HTR-8/SVneo (cell line): ENCODE results near the gene TRIM7.

Experiments
- DNase-seq: peaks from one replicate; pipeline ENCODE4 v3.0.0; 2011; ENCODE audit warnings: low spot score, mixed read lengths; ENCODE audit not compliant: insufficient read length
- FAIRE-seq: peaks from 2 replicates; lab custom pipeline; 2011; peaks lifted over from hg19 to GRCh38; lab: Jason Lieb, UNC

TRIM7 gene

GRCh38 chr5:181204826-181205760, at the start of gene TRIM7:
Gene TRIM7, minus strand, starts transcription at chr5:181205196. Its CDS starts 86 bp downstream, at chr5:181205110.
- DNase-seq (no peak), FAIRE-seq (no peak)

GRCh38 chr5:181248277-181248676, 43.3 kb upstream of the TRIM7 start:
- FAIRE-seq (no peak), DNase-seq (no peak)

- DNase-seq (peak; percentile 80), FAIRE-seq (no peak)
These were observed 41.5 kb upstream of the TRIM7 start for GRCh38 chr5:181246276-181247049.

GRCh38 chr5:181245427-181246275, 40.7 kb upstream of the TRIM7 start:
- peak; percentile 19 for DNase-seq

GRCh38 chr5:181243564-181244343, 38.8 kb upstream of the TRIM7 start, which contains the start of gene RACK1:
Gene RACK1, minus strand, starts transcription at chr5:181243906. Its CDS starts 106 bp downstream, at chr5:181243800.
- DNase-seq = peak; percentile 76
- FAIRE-seq = no peak

More at GRCh38 chr5:181245427-181246275, 40.7 kb upstream of the TRIM7 start:
- FAIRE-seq = no peak

GRCh38 chr5:181243018-181243563, 38.1 kb upstream of the TRIM7 start:
- FAIRE-seq = no peak

GRCh38 chr5:181242031-181242451, 37.0 kb upstream of the TRIM7 start:
- FAIRE-seq = no peak

More at GRCh38 chr5:181243018-181243563, 38.1 kb upstream of the TRIM7 start:
- DNase-seq = no peak

GRCh38 chr5:181241393-181241975, 36.5 kb upstream of the TRIM7 start:
- FAIRE-seq (no peak), DNase-seq (no peak)

More at GRCh38 chr5:181242031-181242451, 37.0 kb upstream of the TRIM7 start:
- no peak for DNase-seq

GRCh38 chr5:181239062-181239663, 34.2 kb upstream of the TRIM7 start:
- FAIRE-seq = no peak
- DNase-seq = no peak

GRCh38 chr5:181237729-181238385, 32.9 kb upstream of the TRIM7 start:
- FAIRE-seq = no peak
- DNase-seq = no peak

- DNase-seq (no peak), FAIRE-seq (no peak)
These were observed 32.1 kb upstream of the TRIM7 start for GRCh38 chr5:181236954-181237641.

- FAIRE-seq (no peak), DNase-seq (no peak)
These were observed 31.5 kb upstream of the TRIM7 start for GRCh38 chr5:181236471-181236870.

GRCh38 chr5:181235689-181236366, 30.8 kb upstream of the TRIM7 start:
- DNase-seq (no peak), FAIRE-seq (no peak)

GRCh38 chr5:181235323-181235688, 30.3 kb upstream of the TRIM7 start:
- no peak for FAIRE-seq
- DNase-seq = no peak

GRCh38 chr5:181234455-181235306, 29.7 kb upstream of the TRIM7 start:
- FAIRE-seq (no peak), DNase-seq (no peak)
